ENCODE results near the gene DOCK4.
A peak's percentile ranks its signal among the peaks of the same experiment; 100 is the strongest.

The DOCK4 gene

GRCh38 chr7:111853201-111853990, 352.8 kb downstream of the DOCK4 start:
- no peak overlapping the region for H3K4me3 ChIP-seq (ENCODE audit: low read length, poor library complexity, severe bottlenecking)
- no peaks in the 10 kb centered on the region for H4K20me1 ChIP-seq (ENCODE audit: insufficient read depth, low read length, poor library complexity, severe bottlenecking)
- TF ChIP-seq CTCF (conservative IDR thresholded peaks at IDR 0.05; ENCODE audit: low read length) (peak; percentile 70), EZH2phosphoT487 (IDR thresholded peaks at IDR 0.05; ENCODE audit: borderline replicate concordance) (no peak)
- no peak overlapping the region for H3K9ac ChIP-seq (ENCODE audit: low read depth, low read length, poor library complexity, severe bottlenecking)
- peaks cover 4% of the 10 kb centered on the region for H3K4me1 ChIP-seq (ENCODE audit: insufficient read depth, low read length, poor library complexity, severe bottlenecking)
- H2AFZ ChIP-seq (ENCODE audit: low read length), result no peak overlapping the region
- no peaks in the 10 kb centered on the region for H3F3A ChIP-seq (ENCODE audit: low read depth)
- H3K9me3 ChIP-seq (ENCODE audit: insufficient read depth, low read depth, low read length), result no peaks in the 10 kb centered on the region
- H3K79me2 ChIP-seq (ENCODE audit: insufficient read depth, low read length), result no peaks in the 10 kb centered on the region
- H3K9me2 ChIP-seq (replicated peaks; ENCODE audit: low read depth, low read length), result no peaks in the 10 kb centered on the region
- no peaks in the 10 kb centered on the region for H3K36me3 ChIP-seq (ENCODE audit: insufficient read depth, low read length)
- no peaks in the 10 kb centered on the region for H3K27me3 ChIP-seq (ENCODE audit: insufficient read depth, low read length, poor library complexity, severe bottlenecking)
- H3K4me2 ChIP-seq (ENCODE audit: low read depth, low read length, poor library complexity, severe bottlenecking), result no peak overlapping the region

DNA sequence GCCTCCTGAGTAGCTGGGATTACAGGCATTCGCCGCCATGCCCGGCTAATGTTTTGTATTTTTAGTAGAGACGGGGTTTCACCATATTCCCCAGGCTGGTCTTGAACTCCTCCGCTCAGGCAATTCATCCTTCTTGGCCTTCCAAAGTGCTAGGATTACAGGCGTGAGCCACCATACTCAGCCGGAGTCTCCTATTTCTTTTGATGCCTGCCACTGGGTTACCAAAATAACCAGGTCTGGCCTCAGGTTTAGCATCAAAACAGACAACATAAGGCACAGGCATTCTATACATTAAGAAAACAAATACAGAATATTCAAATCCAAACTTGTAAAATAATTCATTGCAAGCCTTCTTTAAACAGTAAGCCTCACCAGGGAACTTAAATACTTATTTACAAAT, 354.1 kb downstream of the DOCK4 start:
- no peaks in the 10 kb centered on the region for H3K27me3 ChIP-seq (ENCODE audit: insufficient read depth, low read length, poor library complexity, severe bottlenecking)
- H3K36me3 ChIP-seq (ENCODE audit: insufficient read depth, low read length), result no peaks in the 10 kb centered on the region
- no peak overlapping the region for H2AFZ ChIP-seq (ENCODE audit: low read length)
- no peak for TF ChIP-seq EZH2phosphoT487 (IDR thresholded peaks at IDR 0.05; ENCODE audit: borderline replicate concordance)
- no peak for TF ChIP-seq CTCF (conservative IDR thresholded peaks at IDR 0.05; ENCODE audit: low read length)
- no peaks in the 10 kb centered on the region for H3K9me3 ChIP-seq (ENCODE audit: insufficient read depth, low read depth, low read length)
- H3F3A ChIP-seq (ENCODE audit: low read depth), result no peaks in the 10 kb centered on the region
- no peaks in the 10 kb centered on the region for H3K79me2 ChIP-seq (ENCODE audit: insufficient read depth, low read length)
- H3K4me2 ChIP-seq (ENCODE audit: low read depth, low read length, poor library complexity, severe bottlenecking), result no peak overlapping the region
- no peak overlapping the region for H3K9ac ChIP-seq (ENCODE audit: low read depth, low read length, poor library complexity, severe bottlenecking)
- H3K9me2 ChIP-seq (replicated peaks; ENCODE audit: low read depth, low read length), result no peaks in the 10 kb centered on the region
- no peaks in the 10 kb centered on the region for H4K20me1 ChIP-seq (ENCODE audit: insufficient read depth, low read length, poor library complexity, severe bottlenecking)
- H3K4me1 ChIP-seq (ENCODE audit: insufficient read depth, low read length, poor library complexity, severe bottlenecking), result peaks cover 4% of the 10 kb centered on the region
- no peak overlapping the region for H3K4me3 ChIP-seq (ENCODE audit: low read length, poor library complexity, severe bottlenecking)

GRCh38 chr7:111846898-111847297, 359.3 kb downstream of the DOCK4 start:
- no peaks in the 10 kb centered on the region for H3K9me3 ChIP-seq (ENCODE audit: insufficient read depth, low read depth, low read length)
- H3K4me2 ChIP-seq (ENCODE audit: low read depth, low read length, poor library complexity, severe bottlenecking), result no peak overlapping the region
- no peak overlapping the region for H2AFZ ChIP-seq (ENCODE audit: low read length)
- no peaks in the 10 kb centered on the region for H3K79me2 ChIP-seq (ENCODE audit: insufficient read depth, low read length)
- no peaks in the 10 kb centered on the region for H3K36me3 ChIP-seq (ENCODE audit: insufficient read depth, low read length)
- no peaks in the 10 kb centered on the region for H4K20me1 ChIP-seq (ENCODE audit: insufficient read depth, low read length, poor library complexity, severe bottlenecking)
- TF ChIP-seq CTCF (conservative IDR thresholded peaks at IDR 0.05; ENCODE audit: low read length) (no peak), EZH2phosphoT487 (IDR thresholded peaks at IDR 0.05; ENCODE audit: borderline replicate concordance) (no peak)
- peaks cover 17% of the 10 kb centered on the region for H3K27me3 ChIP-seq (ENCODE audit: insufficient read depth, low read length, poor library complexity, severe bottlenecking)
- no peak overlapping the region for H3K9ac ChIP-seq (ENCODE audit: low read depth, low read length, poor library complexity, severe bottlenecking)
- no peaks in the 10 kb centered on the region for H3K9me2 ChIP-seq (replicated peaks; ENCODE audit: low read depth, low read length)
- H3K4me1 ChIP-seq (ENCODE audit: insufficient read depth, low read length, poor library complexity, severe bottlenecking), result peaks cover 12% of the 10 kb centered on the region
- no peaks in the 10 kb centered on the region for H3F3A ChIP-seq (ENCODE audit: low read depth)
- no peak overlapping the region for H3K4me3 ChIP-seq (ENCODE audit: low read length, poor library complexity, severe bottlenecking)
